MM.1S (cell line): ENCODE results near the gene ADGRL3.

Experiments used
- EZH2 ChIP-seq: fragments of 300-600 bp; sonication (generic); optimal IDR thresholded peaks from 2 replicates; pipeline ENCODE3; 2017; ENCODE audit warnings: low read depth, mild to moderate bottlenecking, antibody characterized with exemption, low read length, mixed read lengths
- TF ChIP-seq, protein P1 (sequence below): fragments of 300-600 bp; sonication (generic); IDR thresholded peaks from 2 replicates; pipeline ENCODE4 v1.5.1; 2016; ENCODE audit warnings: antibody characterized with exemption, low read length, mixed read lengths

DNA sequence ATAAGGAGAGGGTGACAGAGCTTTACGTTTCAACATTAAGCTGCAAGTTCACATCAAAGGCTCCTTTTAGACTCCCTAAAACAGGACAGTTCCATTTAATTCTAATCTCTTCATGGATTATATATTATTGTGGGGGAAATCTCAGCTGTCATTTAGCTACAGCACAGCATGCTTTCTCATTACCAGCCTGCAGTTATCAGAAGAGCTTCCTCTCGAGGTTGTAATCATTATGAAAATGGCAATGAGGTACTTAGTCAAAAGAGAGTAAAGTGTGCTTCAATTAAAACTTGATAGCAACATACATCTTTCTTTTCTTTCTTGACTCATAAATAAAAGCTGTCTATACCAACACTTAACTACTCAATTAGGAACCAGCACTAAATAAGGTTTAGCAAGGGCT is 896.8 kb downstream of the ADGRL3 start:
- TF ChIP-seq, protein P1, sequence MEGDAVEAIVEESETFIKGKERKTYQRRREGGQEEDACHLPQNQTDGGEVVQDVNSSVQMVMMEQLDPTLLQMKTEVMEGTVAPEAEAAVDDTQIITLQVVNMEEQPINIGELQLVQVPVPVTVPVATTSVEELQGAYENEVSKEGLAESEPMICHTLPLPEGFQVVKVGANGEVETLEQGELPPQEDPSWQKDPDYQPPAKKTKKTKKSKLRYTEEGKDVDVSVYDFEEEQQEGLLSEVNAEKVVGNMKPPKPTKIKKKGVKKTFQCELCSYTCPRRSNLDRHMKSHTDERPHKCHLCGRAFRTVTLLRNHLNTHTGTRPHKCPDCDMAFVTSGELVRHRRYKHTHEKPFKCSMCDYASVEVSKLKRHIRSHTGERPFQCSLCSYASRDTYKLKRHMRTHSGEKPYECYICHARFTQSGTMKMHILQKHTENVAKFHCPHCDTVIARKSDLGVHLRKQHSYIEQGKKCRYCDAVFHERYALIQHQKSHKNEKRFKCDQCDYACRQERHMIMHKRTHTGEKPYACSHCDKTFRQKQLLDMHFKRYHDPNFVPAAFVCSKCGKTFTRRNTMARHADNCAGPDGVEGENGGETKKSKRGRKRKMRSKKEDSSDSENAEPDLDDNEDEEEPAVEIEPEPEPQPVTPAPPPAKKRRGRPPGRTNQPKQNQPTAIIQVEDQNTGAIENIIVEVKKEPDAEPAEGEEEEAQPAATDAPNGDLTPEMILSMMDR = no peak
- TF ChIP-seq EZH2 = no peak
